PFSK-1 (cell line): ENCODE results near the gene DNTTIP2.
A peak's percentile ranks its signal among the peaks of the same experiment; 100 is the strongest.

Experiments used
- FOXP2 ChIP-seq: optimal IDR thresholded peaks from 2 replicates; pipeline ENCODE3; 2011; ENCODE audit warnings: borderline replicate concordance, control low read depth, inconsistent platforms; ENCODE audit not compliant: insufficient read depth; ENCODE audit errors: extremely low read length, extremely low read depth
- POLR2AphosphoS5 ChIP-seq: IDR thresholded peaks from 2 replicates; pipeline ENCODE4 v1.6.1; 2012; ENCODE audit warnings: low read depth, mild to moderate bottlenecking, control low read depth, low read length, moderate library complexity
- REST ChIP-seq, 2 experiments: IDR thresholded peaks; 2 replicates each; pipeline versions ENCODE4 v1.6.1 to v1.8.0; 2011 to 2012; ENCODE audit warnings: low read depth in 2 of 2, low read length in 2 of 2, control low read depth in 1 of 2, inconsistent platforms in 1 of 2, mild to moderate bottlenecking in 1 of 2, moderate library complexity in 1 of 2; ENCODE audit not compliant: insufficient read depth in 1 of 2
- SIN3A ChIP-seq: IDR thresholded peaks from 2 replicates; pipeline ENCODE4 v1.6.1; 2012; ENCODE audit warnings: mild to moderate bottlenecking, low read length, moderate library complexity, borderline replicate concordance; ENCODE audit not compliant: insufficient read depth
- TAF1 ChIP-seq: IDR thresholded peaks from 2 replicates; pipeline ENCODE4 v1.6.1; 2012; ENCODE audit warnings: low read length, control low read depth, borderline replicate concordance; ENCODE audit not compliant: insufficient read depth

DNTTIP2 gene

GRCh38 chr1:93846206-93846991, 32.6 kb downstream of the DNTTIP2 start:
- TF ChIP-seq TAF1: peak; percentile 79; the same call in 1 of the 2 replicates
- peak; percentile 82 for TF ChIP-seq POLR2AphosphoS5
- TF ChIP-seq SIN3A: no peak; the same call in 1 of the 2 replicates
- peak; percentile 63 for TF ChIP-seq FOXP2

- TF ChIP-seq POLR2AphosphoS5 (no peak), FOXP2 (no peak), REST (IDR thresholded peaks at IDR 0.05; ENCODE audit: insufficient read depth in 1 of 2, low read depth in 2 of 2, low read length in 2 of 2) (no peak), SIN3A (no peak), TAF1 (no peak)
Measured at GRCh38 chr1:93845538-93846205, 33.3 kb downstream of the DNTTIP2 start.

DNA sequence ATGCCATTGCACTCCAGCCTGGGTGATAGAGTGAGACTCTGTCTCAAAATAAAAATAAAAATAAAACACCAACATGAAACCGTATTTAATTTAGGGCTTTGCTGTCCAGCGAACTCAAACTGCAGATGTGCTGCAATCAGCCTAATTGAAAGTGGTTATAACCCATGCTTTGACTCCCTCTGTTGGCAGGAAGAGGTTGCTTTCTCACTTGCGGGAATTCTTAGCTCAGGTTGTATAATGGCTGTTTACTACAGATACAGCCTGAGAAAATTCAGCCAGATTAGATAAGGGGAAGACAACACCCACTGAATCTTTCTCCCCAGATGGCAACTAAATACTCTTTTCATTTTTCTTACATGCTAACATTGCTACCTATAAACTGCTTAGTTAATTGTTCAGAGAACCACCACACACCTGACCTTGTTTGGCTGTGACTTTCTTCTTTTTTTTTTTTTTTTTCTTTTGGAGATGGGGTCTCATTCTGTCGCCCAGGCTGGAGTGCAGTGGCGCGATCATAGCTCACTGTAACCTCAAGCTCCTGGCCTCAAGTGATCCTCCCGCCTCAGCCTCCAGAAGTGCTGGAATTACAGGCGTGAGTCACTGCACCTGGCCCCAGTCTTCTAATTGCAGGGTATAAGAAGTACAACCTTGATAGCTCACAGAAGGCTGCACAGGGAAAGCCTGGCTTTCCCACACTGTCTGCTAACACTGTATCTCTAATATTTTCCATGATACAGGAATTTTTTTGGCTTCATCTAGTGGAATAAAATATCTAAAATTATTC, 34.6 kb downstream of the DNTTIP2 start:
- TF ChIP-seq TAF1 (no peak), SIN3A (no peak), FOXP2 (no peak), REST (IDR thresholded peaks at IDR 0.05; ENCODE audit: insufficient read depth in 1 of 2, low read depth in 2 of 2, low read length in 2 of 2) (peak in 1 of 2 experiments; percentile 67; a peak in 2 of 4 replicates), POLR2AphosphoS5 (no peak)

- TF ChIP-seq REST (IDR thresholded peaks at IDR 0.05; ENCODE audit: insufficient read depth in 1 of 2, low read depth in 2 of 2, low read length in 2 of 2): no peak
- no peak for TF ChIP-seq TAF1
Measured at GRCh38 chr1:93842750-93843500, 36.1 kb downstream of the DNTTIP2 start.

GRCh38 chr1:93841771-93842170, 37.2 kb downstream of the DNTTIP2 start:
- TF ChIP-seq REST (IDR thresholded peaks at IDR 0.05; ENCODE audit: insufficient read depth in 1 of 2, low read depth in 2 of 2, low read length in 2 of 2) (no peak), TAF1 (no peak), FOXP2 (no peak), SIN3A (no peak), POLR2AphosphoS5 (no peak)
